HuH-7 (cell line): ENCODE measurements around the gene GHRHR.

ENCODE experiments used
- DNase-seq: peaks from one replicate; pipeline ENCODE4 v3.0.0; 2011; ENCODE audit warnings: low spot score

Gene GHRHR

DNA sequence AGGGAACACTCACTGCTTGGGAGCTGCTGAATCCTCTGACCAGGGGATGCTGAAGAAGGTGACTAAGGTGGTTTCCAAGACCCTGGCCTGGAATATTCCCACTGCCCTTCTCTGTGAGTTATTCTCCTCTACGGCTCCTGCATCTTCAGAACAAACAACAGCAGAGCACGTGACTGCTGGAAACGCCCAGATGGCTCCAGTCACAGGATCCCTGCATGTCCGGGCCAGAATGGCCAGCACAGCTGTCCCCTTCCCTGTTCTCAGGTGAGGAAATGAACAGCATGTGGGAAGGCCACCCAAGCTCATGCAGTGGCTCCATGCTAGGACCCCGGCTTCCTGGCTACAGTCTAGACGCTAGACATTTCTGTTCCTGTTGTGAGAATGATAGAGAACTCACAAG lies 43.1 kb downstream of the GHRHR start:
- no peak for DNase-seq

GRCh38 chr7:31007634-31008033 lies 43.9 kb downstream of the GHRHR start:
- no peak for DNase-seq

DNA sequence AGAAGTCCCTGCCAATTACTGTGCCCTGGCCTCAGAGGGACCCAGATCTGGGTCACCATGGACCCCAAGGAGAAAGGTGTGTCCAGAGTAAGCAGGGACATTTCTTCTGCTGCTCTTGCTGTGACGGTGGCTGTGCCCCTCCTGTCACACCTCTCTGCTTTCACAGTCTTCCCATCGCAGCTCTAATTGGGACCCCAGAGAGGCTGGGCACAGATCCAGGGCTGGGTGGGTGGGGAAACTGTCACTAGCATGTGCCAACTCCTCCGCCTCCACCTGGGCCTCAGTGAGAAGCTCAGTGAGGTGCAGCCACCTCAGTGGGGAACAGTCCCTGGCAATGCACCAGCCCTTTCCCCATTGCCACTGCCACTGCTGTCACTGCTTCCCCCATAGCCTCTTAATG lies 51.1 kb downstream of the GHRHR start:
- DNase-seq = no peak

- no peak for DNase-seq
Observed at GRCh38 chr7:31017032-31017675, 53.4 kb downstream of the GHRHR start.

GRCh38 chr7:31017721-31018120 lies 54.0 kb downstream of the GHRHR start:
- DNase-seq = no peak

DNA sequence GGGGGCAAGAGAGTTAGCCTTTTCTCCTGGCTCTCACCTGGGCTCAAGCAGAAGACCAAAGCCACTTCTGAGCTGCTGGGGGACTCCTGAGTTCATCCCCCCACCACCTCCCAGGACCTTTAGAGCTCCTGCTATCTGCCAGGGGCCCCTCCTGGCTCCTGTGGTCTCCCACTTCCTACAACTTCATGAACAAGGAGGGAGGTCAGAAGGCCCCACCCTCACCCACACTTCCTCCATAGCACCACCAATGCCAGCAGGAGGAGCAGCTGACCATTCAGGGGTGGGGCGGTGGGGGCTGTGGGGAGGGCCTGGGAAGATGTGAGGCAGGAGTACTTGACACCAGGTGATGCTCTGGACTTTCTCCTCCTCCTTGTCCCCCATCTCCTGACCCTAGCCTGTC lies 55.8 kb downstream of the GHRHR start:
- DNase-seq = no peak

GRCh38 chr7:31020161-31020560 lies 56.4 kb downstream of the GHRHR start:
- DNase-seq = no peak

GRCh38 chr7:31020652-31021051 lies 56.9 kb downstream of the GHRHR start:
- DNase-seq = no peak

DNA sequence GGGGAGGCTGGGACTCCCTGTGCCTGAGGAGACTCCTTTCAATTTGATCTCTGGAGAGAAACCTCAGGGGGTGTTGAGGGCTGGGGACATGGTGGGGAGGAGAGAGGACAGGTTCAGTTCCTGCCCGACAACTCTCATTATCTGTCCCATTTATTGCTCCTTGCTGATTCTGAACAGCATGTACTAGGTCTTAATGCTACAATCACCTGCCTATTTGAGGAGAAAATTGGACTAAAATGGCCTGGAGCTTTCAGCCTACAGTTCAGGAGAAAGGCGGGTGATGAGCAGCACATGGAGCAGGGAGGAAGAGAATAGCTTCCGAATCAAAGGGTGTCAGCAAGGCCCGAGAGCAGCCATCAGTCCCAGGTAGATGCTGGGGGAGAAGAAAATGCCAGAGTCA lies 58.4 kb downstream of the GHRHR start:
- no peak for DNase-seq

GRCh38 chr7:31022726-31023125 lies 59.0 kb downstream of the GHRHR start:
- no peak for DNase-seq

- DNase-seq = no peak
Observed at GRCh38 chr7:31023877-31024276, 60.1 kb downstream of the GHRHR start.

DNA sequence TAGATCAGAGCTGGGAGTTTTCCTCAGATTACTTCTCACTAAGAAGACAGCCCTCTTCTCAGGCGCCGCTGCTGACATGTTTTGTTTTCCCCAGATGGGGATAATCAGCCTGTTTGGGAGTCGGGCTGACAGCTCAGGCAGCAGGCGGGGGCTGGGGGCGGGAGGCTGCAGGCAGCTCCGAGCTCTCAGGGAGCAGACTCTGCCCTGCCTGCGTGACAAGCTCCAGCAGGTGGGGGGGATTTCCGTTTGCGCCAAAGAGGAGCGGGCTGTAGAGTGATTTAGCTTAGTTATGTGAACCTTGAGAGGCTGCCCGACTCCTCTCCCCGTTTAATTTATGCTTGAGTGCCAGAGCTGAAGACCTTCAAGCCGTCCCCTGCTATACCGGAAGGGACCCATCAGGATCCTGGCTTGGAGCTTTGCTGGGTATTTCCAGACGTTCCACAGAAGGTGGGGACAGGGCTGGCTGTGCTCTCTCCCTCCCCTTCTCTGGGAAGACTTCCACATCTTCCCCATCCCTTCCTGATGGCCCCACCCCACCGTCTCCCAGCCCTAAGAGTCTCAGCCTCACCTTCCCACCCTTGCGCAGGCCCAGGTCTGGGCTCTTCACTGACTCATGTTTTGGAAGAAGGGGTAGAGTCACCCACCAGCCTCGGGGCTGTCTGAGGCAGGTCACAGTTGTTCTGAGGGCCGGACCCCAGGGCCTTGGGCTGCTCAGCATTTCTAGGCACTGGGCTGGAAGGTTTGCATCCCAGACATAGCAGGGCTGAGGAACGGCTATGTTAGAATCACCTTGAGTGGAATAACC lies 63.6 kb downstream of the GHRHR start:
- no peak for DNase-seq

DNA sequence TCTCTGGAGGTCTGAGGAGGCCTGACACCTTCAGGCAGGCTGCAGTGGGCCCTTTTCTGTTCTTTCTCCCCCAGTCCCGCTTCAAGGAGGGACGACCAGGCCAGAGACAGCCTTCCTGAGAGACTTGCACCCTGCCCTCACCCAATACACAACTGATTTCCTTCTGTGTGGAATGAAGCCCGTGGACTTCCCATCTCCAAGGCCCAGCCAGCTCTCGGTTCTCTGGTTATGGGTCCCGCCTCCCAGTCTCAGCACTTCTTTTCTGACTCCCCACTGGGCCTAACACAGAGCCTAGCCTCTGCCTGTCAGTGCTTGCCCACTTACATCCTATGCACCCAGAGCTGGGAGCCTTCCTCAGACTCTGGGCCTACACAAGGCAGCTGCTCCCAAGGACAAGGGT lies 64.3 kb downstream of the GHRHR start:
- DNase-seq = no peak

- no peak for DNase-seq
Observed at GRCh38 chr7:31028417-31028992, 64.8 kb downstream of the GHRHR start.
